ENCODE results near the gene NRXN2. TPM values are rescaled to one million over a fixed set of nuclear protein-coding genes. Genes with fewer than 3 reads are reported as not detected.

NRXN2 gene
- total RNA-seq, 1 experiment from 2014 or later: 0.15 TPM

- TF ChIP-seq SIN3A (IDR thresholded peaks at IDR 0.05; ENCODE audit: borderline replicate concordance, insufficient read depth, low read depth, low read length): 0 out of 2 replicates have a peak, but pooled peaks have one; percentile 44
- 0 out of 4 replicates have a peak, but pooled peaks of 1 of the 2 experiments have one; percentile 13 for TF ChIP-seq REST (IDR thresholded peaks at IDR 0.05; ENCODE audit: insufficient read depth in 1 of 2, low read depth in 2 of 2, low read length in 1 of 2)
- no peak for TF ChIP-seq TCF7L2 (IDR thresholded peaks at IDR 0.05; ENCODE audit: low read depth, low read length)
- TF ChIP-seq POLR2AphosphoS5 (IDR thresholded peaks at IDR 0.05; ENCODE audit: low read depth, low read length): no peak
- TF ChIP-seq CTCF (IDR thresholded peaks at IDR 0.05): peak; percentile 84
- in situ Hi-C loops (cut with HindIII; ENCODE audit: low pct_unique_long_range_greater_than_20kb, low sequenced_read_pairs): no loop called here
- intact Hi-C loops (cut with micrococcal nuclease; ENCODE audit: unreplicated experiment): no loop called here
- no peaks in the 10 kb centered on the region for H3K27me3 ChIP-seq (ENCODE audit: control insufficient read depth, insufficient read depth, low read length)
- no TSS peak for BruUV-seq (replicated peaks)
- CTCF ChIA-PET: interaction anchor here (0.6 to 1.7 kb wide), 3 partner anchors 11 to 35 kb away, joined by 3 to 7 read pairs (median 4); partner anchors contain the start of genes PYGM and SF1
- peaks cover 13% of the 10 kb centered on the region for H3K4me1 ChIP-seq (ENCODE audit: control insufficient read depth, insufficient read depth, low read length)
- H3K4me3 ChIP-seq (ENCODE audit: low read depth in 2 of 2, low read length in 2 of 2): peak within 1 kb of the TSS; percentile 43 to 71
- H3K36me3 ChIP-seq (ENCODE audit: control insufficient read depth, insufficient read depth, low read length): no peaks in the 10 kb centered on the region; the same call in 1 of the 2 replicates
- POLR2A ChIA-PET: no interaction called here
- H3K9me3 ChIP-seq (ENCODE audit: control insufficient read depth, insufficient read depth, low read depth, low read length): no peaks in the 10 kb centered on the region
- ATAC-seq (peak; percentile 64), DNase-seq (ENCODE audit: low read depth, low spot score) (no peak)
- peak within 1 kb of the TSS; percentile 68; the same call in 1 of the 2 replicates for H3K27ac ChIP-seq (ENCODE audit: low read length)
Observed at GRCh38 chr11:64743591-64744543, 20.9 kb upstream of the NRXN2 start, which contains the start of gene RASGRP2. Gene RASGRP2 (minus strand): TSS chr11:64744142. CDS start chr11:64742866, 1,276 bp downstream.

- POLR2A ChIA-PET: no interaction called here
- Histone ChIP-seq H3K27ac (ENCODE audit: low read length) (peak overlapping the region; percentile 68; the same call in 1 of the 2 replicates), H3K27me3 (ENCODE audit: control insufficient read depth, insufficient read depth, low read length) (no peaks in the 10 kb centered on the region)
Observed at GRCh38 chr11:64742889-64743590, 20.0 kb upstream of the NRXN2 start.

More at GRCh38 chr11:64742889-64743590, 20.0 kb upstream of the NRXN2 start:
- DNase-seq (ENCODE audit: low read depth, low spot score): no peak
- in situ Hi-C loops (cut with HindIII; ENCODE audit: low pct_unique_long_range_greater_than_20kb, low sequenced_read_pairs): no loop called here
- H3K9me3 ChIP-seq (ENCODE audit: control insufficient read depth, insufficient read depth, low read depth, low read length): no peaks in the 10 kb centered on the region
- H3K36me3 ChIP-seq (ENCODE audit: control insufficient read depth, insufficient read depth, low read length): no peaks in the 10 kb centered on the region; the same call in 1 of the 2 replicates
- peak; percentile 73 for ATAC-seq
- TF ChIP-seq CTCF (IDR thresholded peaks at IDR 0.05) (peak; percentile 91), SIN3A (IDR thresholded peaks at IDR 0.05; ENCODE audit: borderline replicate concordance, insufficient read depth, low read depth, low read length) (no peak)
- H3K4me1 ChIP-seq (ENCODE audit: control insufficient read depth, insufficient read depth, low read length): peaks cover 13% of the 10 kb centered on the region
- intact Hi-C loops (cut with micrococcal nuclease; ENCODE audit: unreplicated experiment): no loop called here
- H3K4me3 ChIP-seq (ENCODE audit: low read depth in 2 of 2, low read length in 2 of 2): peak overlapping the region; percentile 43 to 61
- CTCF ChIA-PET: interaction anchor here (0.6 to 1.7 kb wide), 4 partner anchors 10 to 39 kb away, joined by 3 to 7 read pairs (median 5); partner anchors contain the start of genes PYGM and SF1
- BruUV-seq (replicated peaks): no TSS peak
